ENCODE data around the gene PIP5KL1.
A peak's percentile ranks its signal among the peaks of the same experiment; 100 is the strongest.

PIP5KL1 gene

DNA sequence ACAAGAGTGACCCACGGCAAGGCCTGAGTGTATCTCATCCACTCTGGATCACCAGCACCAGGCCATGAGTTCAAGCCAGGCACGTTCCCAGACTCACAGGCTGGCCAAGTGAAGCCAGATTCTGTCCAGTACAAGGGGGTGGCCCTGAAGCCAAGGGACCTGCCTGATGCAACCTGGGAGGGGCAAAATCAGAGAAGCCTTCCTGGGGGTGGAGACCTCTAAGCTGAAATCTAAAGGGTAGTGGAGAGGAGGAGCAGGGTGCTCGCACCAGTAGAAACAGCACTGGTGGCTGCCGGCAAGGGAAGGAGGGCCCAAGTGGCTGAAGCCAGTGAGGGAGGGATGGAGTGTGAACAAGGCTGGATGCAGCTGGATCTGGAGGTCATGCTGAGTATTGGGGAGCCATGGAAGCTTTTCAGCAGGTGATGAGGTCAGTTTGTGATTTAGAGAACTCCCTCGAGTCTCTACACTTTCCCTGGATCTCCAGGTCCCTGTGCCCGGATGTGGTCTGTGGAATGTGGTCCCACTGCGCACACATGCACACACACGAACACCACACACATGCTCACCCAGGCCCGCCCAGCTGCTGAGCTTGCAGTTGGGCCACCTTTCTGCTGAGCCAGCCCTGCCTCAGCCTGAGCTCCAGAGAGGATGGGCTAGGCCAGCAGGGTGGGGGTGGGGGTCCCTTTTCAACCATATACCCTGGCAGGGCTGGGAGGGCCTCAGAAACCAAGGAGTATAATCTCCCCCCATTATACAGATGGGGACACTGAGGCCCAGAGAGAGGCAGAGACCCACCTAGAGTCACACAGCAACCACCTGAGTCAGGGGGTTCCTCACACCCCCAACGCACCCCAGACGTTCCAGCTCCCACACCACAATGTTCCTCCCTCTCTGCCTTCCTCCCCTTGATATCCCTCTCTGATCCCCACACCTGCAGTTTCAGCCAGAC, 1.6 kb downstream of the PIP5KL1 start:
- TF ChIP-seq, protein P1, sequence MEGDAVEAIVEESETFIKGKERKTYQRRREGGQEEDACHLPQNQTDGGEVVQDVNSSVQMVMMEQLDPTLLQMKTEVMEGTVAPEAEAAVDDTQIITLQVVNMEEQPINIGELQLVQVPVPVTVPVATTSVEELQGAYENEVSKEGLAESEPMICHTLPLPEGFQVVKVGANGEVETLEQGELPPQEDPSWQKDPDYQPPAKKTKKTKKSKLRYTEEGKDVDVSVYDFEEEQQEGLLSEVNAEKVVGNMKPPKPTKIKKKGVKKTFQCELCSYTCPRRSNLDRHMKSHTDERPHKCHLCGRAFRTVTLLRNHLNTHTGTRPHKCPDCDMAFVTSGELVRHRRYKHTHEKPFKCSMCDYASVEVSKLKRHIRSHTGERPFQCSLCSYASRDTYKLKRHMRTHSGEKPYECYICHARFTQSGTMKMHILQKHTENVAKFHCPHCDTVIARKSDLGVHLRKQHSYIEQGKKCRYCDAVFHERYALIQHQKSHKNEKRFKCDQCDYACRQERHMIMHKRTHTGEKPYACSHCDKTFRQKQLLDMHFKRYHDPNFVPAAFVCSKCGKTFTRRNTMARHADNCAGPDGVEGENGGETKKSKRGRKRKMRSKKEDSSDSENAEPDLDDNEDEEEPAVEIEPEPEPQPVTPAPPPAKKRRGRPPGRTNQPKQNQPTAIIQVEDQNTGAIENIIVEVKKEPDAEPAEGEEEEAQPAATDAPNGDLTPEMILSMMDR (IDR thresholded peaks at IDR 0.05; ENCODE audit: insufficient read depth, low read length, poor library complexity, severe bottlenecking), result no peak
- no peak for DNase-seq (ENCODE audit: extremely low read depth, insufficient read length)
- no peak overlapping the region for H3K4me3 ChIP-seq (replicated peaks; ENCODE audit: low read depth, low read length)
- no peaks in the 10 kb centered on the region; the same call in 1 of the 2 replicates for H3K27me3 ChIP-seq (replicated peaks; ENCODE audit: control insufficient read depth, insufficient read depth, low read length)
- no peaks in the 10 kb centered on the region for H3K36me3 ChIP-seq (ENCODE audit: control insufficient read depth, insufficient read depth, low read length)

DNA sequence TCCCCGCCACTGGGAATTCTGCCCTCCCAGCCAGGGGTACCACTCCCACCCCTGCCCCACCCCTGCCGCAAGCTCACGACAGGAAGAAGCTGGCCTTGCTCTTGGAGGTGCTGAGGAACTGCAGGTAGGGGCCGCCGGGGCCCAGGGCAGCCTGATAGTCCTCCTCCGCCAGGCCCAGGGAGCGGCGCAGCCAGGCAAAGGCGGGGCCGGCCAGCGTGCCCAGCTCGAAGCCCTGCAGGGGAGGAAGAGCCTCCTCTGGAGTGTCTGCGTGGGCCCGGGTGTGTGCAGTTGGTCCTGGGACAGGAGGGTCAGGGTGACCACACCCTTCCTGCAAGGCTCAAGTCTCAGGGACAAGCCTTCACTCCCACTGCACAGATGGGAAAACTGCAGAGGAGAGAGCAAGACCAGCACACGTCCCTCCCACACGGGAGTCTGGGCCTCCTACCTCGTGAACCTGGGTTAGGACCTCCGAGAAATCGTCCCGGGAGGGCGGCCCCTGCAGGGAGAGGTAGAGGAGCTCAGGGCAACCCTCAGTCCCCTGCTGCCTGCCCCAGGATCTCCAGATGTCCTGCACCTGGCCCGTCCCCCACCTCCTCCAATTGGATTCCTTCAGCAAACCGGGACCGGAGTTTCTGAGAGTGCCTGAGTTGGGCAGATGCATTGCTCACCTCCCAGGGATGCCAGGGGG, 2.4 kb downstream of the PIP5KL1 start:
- Histone ChIP-seq H3K4me3 (replicated peaks; ENCODE audit: low read depth, low read length) (no peak overlapping the region), H3K27me3 (replicated peaks; ENCODE audit: control insufficient read depth, insufficient read depth, low read length) (no peaks in the 10 kb centered on the region; the same call in 1 of the 2 replicates), H3K36me3 (ENCODE audit: control insufficient read depth, insufficient read depth, low read length) (no peaks in the 10 kb centered on the region)
- DNase-seq (ENCODE audit: extremely low read depth, insufficient read length), result no peak
- TF ChIP-seq, protein P1 (IDR thresholded peaks at IDR 0.05; ENCODE audit: insufficient read depth, low read length, poor library complexity, severe bottlenecking), result no peak

DNA sequence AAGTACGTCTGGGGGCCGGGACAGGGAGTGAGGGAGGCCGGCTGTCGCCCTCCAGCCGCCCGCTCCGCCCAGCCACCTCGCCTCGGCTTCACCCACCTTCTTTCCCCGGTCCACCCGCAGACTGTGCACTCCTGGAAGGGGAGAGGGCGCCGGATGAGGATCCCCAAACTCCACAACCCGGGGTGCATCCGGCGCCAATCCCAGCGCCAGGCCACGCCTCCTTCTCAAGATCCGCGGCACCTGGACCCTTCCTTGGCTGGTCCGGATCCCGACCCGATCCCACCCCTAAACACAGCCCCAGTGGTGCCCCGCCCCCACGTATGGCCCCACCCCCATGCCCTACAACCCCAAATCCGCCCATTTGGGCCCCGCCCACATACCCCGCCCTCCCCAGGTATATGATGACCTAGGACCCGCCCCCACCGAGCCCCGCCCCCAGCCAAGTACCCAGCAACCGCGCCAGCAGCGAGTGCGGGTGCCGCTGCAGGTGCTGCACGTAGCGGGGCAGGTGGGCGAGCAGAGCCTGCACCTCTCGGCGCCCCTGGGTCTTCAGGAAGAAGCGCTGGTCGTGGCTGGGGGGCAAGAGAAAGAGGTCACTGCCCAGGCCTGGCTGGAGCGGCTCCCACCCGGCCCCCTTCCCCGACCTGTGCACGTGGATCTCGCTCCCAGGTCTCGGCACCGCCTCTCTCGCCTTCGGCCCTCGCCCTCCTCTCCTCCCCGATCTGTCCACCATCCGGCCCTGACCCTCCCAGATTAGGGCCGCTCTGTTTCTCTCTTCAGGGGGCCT, 3.2 kb downstream of the PIP5KL1 start:
- H3K27me3 ChIP-seq (replicated peaks; ENCODE audit: control insufficient read depth, insufficient read depth, low read length), result no peaks in the 10 kb centered on the region; the same call in 1 of the 2 replicates
- TF ChIP-seq, protein P1 (IDR thresholded peaks at IDR 0.05; ENCODE audit: insufficient read depth, low read length, poor library complexity, severe bottlenecking), result no peak

DNA sequence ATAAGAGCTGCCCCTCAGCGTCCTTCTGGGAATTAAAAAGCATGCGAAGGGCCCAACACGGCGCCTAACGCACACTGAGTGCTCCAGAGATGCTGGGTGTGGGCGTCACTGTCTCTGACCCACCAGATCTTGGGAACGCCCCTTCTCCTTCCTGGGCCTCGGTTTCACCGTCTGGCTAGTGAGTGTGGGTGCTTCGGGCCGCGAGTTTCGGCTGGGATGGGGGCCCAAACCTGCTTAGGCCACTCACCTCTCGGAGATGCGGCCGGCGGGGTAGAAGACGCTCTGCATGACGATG, 3.7 kb downstream of the PIP5KL1 start:
- TF ChIP-seq, protein P1 (IDR thresholded peaks at IDR 0.05; ENCODE audit: insufficient read depth, low read length, poor library complexity, severe bottlenecking), result no peak
- H3K4me3 ChIP-seq (replicated peaks; ENCODE audit: low read depth, low read length), result peak overlapping the region; percentile 12
- no peak for DNase-seq (ENCODE audit: extremely low read depth, insufficient read length)
- H3K27me3 ChIP-seq (replicated peaks; ENCODE audit: control insufficient read depth, insufficient read depth, low read length), result no peaks in the 10 kb centered on the region; the same call in 1 of the 2 replicates
- no peaks in the 10 kb centered on the region for H3K36me3 ChIP-seq (ENCODE audit: control insufficient read depth, insufficient read depth, low read length)

More for the DNA sequence above, 3.2 kb downstream of the PIP5KL1 start:
- Histone ChIP-seq H3K36me3 (ENCODE audit: control insufficient read depth, insufficient read depth, low read length) (no peaks in the 10 kb centered on the region), H3K4me3 (replicated peaks; ENCODE audit: low read depth, low read length) (peak overlapping the region; percentile 12)
- DNase-seq (ENCODE audit: extremely low read depth, insufficient read length), result no peak

DNA sequence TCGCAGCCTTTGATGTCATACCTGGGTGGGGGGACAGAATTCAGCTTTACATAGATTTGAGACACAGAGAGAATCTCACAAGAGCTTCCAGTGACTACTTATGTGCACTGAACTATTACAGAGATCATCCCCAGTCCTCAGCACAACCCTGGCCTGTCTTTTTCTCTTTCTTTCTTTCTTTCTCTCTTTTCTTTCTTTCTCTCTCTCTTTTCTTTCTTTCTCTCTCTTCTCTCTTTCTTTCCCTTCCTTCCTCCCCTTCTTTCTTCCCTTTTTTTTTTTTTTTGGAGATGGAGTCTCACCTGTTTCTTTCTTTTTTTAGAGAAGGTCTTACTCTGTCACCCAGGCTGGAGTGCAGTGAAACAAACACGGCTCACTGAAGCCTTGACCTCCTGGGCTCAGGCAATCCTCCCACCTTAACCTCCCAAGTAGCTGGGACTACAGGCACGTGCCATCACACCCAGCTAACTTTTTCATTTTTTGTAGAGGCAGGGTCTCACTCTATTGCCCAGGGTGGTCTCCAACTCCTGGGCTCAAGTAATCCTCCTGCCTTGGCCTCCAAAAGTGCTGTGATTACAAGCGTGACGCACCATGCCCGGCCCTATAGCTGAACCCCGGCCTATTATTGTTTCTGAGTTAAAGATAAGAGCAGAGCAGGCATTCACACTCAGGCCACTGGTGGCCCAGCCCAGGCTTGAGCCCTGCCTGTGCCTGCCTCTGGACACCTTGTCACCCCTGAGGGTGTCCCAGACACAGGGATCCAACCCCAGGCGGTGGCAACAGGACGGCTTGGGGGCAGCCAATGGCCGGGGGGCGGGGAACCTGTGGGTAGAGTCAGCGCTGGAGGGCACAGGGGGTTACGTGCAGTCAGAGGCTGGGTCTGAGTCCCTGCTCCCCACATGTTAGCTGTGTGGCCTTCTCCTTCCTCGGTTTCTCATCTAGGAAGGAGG, 4.3 kb downstream of the PIP5KL1 start:
- no peak overlapping the region for H3K4me3 ChIP-seq (replicated peaks; ENCODE audit: low read depth, low read length)
- no peaks in the 10 kb centered on the region; the same call in 1 of the 2 replicates for H3K27me3 ChIP-seq (replicated peaks; ENCODE audit: control insufficient read depth, insufficient read depth, low read length)
- DNase-seq (ENCODE audit: extremely low read depth, insufficient read length), result no peak
- no peaks in the 10 kb centered on the region for H3K36me3 ChIP-seq (ENCODE audit: control insufficient read depth, insufficient read depth, low read length)
- TF ChIP-seq, protein P1 (IDR thresholded peaks at IDR 0.05; ENCODE audit: insufficient read depth, low read length, poor library complexity, severe bottlenecking), result no peak

All from GM06990 (cell line).